ENCODE measurements around the gene CRP. TPM values are rescaled to one million over a fixed set of nuclear protein-coding genes. Genes with fewer than 3 reads are reported as not detected.
"Not testable (repeated sequence)": the region's sequence is repeated elsewhere in the genome, so short reads cannot be mapped to it uniquely, and the experiment has no call there.

Gene CRP
- total and polyA plus RNA-seq, 7 experiments from 2014 or later = not detected

DNA sequence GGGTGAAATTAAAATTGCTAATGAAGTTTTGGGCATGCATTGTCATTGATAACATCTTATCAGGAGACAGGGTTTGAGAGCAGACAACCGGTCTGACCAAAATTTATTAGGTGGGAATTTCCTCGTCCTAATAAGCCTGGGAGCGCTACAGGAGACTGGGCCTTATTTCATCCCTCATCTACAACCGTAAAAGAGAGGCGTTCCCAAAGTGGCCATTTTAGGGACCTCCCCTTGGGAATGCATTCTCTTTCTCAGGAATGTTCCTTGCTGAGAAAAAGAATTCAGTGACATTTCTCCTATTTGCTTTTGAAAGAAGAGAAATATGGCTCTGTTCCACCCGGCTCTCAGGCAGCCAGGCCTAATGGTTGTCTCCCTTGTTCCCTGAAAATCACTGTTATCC is 8.8 kb upstream of the CRP start:
- POLR2A ChIA-PET; H3K36me3 Mint-ChIP-seq; H3K4me1 Mint-ChIP-seq; H3K36me3 ChIP-seq (ENCODE audit: control insufficient read depth in 2 of 3, insufficient read depth in 3 of 3, low read length in 3 of 3); ATAC-seq; H3K27ac ChIP-seq (ENCODE audit: low read depth, low read length); CTCF ChIA-PET; H3K4me3 ChIP-seq (ENCODE audit: low read length); intact Hi-C loops (cut with micrococcal nuclease); H3K4me1 ChIP-seq (ENCODE audit: control insufficient read depth in 2 of 2, insufficient read depth in 2 of 2, low read length in 2 of 2); H3K4me3 Mint-ChIP-seq; H3K27me3 ChIP-seq (ENCODE audit: control insufficient read depth in 2 of 2, insufficient read depth in 2 of 2, low read length in 2 of 2); DNase-seq; H3K27ac Mint-ChIP-seq: not testable (repeated sequence)
- Mint-ChIP-seq H3K9me3 (peaks cover 7 to 62% (median 36%) of the 10 kb centered on the region in 11 donors), H3K27me3 (peaks cover 3 to 38% (median 33%) of the 10 kb centered on the region in 5 donors)
- H3K9me3 ChIP-seq (ENCODE audit: control insufficient read depth in 2 of 3, low read length in 3 of 3) = peaks cover 0 to 15% (median 3%) of the 10 kb centered on the region in 3 experiments

- no peaks in the 10 kb centered on the region for H3K27me3 ChIP-seq (ENCODE audit: control insufficient read depth in 2 of 2, insufficient read depth in 2 of 2, low read length in 2 of 2)
- Mint-ChIP-seq H3K36me3 (peaks cover 0 to 5% (median 0%) of the 10 kb centered on the region in 5 donors), H3K4me3 (no peak overlapping the region), H3K27ac (no peak overlapping the region), H3K4me1 (no peaks in the 10 kb centered on the region), H3K9me3 (peaks cover 11 to 72% (median 45%) of the 10 kb centered on the region in 11 donors), H3K27me3 (peaks cover 0 to 44% (median 31%) of the 10 kb centered on the region in 5 donors)
- no peaks in the 10 kb centered on the region for H3K36me3 ChIP-seq (ENCODE audit: control insufficient read depth in 2 of 3, insufficient read depth in 3 of 3, low read length in 3 of 3)
- H3K9me3 ChIP-seq (ENCODE audit: control insufficient read depth in 2 of 3, low read length in 3 of 3) = peaks cover 0 to 16% (median 3%) of the 10 kb centered on the region in 3 experiments
- no peak overlapping the region for H3K27ac ChIP-seq (ENCODE audit: low read depth, low read length)
- intact Hi-C loops (cut with micrococcal nuclease) = no loop called here
- H3K4me3 ChIP-seq (ENCODE audit: low read length) = no peak overlapping the region
- DNase-seq (no peak), ATAC-seq (no peak)
- H3K4me1 ChIP-seq (ENCODE audit: control insufficient read depth in 2 of 2, insufficient read depth in 2 of 2, low read length in 2 of 2) = no peaks in the 10 kb centered on the region
- ChIA-PET POLR2A (no interaction called here), CTCF (no interaction called here)
These were observed 5.6 kb upstream of the CRP start for GRCh38 chr1:159719990-159720389.

DNA sequence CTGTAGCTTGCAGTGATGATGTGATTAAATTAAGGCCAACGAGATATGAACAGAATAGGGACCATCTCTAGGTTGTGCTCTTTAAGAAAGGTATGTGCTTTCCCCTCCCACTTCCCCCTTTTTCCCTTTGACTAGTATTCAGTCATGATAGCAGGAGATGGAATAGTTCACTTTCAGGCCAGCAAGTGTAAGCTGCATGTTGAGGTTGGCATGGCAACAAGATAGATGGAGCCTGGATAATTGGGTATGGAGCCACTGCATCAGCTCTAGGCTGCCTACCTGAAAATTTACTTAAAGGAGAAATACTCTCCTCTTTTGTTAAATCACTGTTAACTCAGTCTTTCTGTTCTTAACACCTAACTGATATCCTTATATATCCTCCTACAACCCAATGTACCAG is 1.5 kb upstream of the CRP start:
- ChIA-PET POLR2A (no interaction called here), CTCF (no interaction called here)
- H3K4me3 ChIP-seq (ENCODE audit: low read length) = no peak overlapping the region
- ATAC-seq (no peak), DNase-seq (no peak)
- Mint-ChIP-seq H3K36me3 (peaks cover 0 to 2% (median 0%) of the 10 kb centered on the region in 5 donors), H3K9me3 (peaks cover 6 to 37% (median 21%) of the 10 kb centered on the region in 11 donors), H3K4me1 (no peaks in the 10 kb centered on the region), H3K27me3 (peaks cover 0 to 49% (median 35%) of the 10 kb centered on the region in 5 donors), H3K27ac (no peak overlapping the region), H3K4me3 (no peak overlapping the region)
- intact Hi-C loops (cut with micrococcal nuclease) = no loop called here
- H3K9me3 ChIP-seq (ENCODE audit: control insufficient read depth in 2 of 3, low read length in 3 of 3) = peaks cover 0 to 4% (median 0%) of the 10 kb centered on the region in 3 experiments
- no peaks in the 10 kb centered on the region for H3K27me3 ChIP-seq (ENCODE audit: control insufficient read depth in 2 of 2, insufficient read depth in 2 of 2, low read length in 2 of 2)
- no peak overlapping the region for H3K27ac ChIP-seq (ENCODE audit: low read depth, low read length)
- no peaks in the 10 kb centered on the region for H3K36me3 ChIP-seq (ENCODE audit: control insufficient read depth in 2 of 3, insufficient read depth in 3 of 3, low read length in 3 of 3)
- H3K4me1 ChIP-seq (ENCODE audit: control insufficient read depth in 2 of 2, insufficient read depth in 2 of 2, low read length in 2 of 2) = no peaks in the 10 kb centered on the region

DNA sequence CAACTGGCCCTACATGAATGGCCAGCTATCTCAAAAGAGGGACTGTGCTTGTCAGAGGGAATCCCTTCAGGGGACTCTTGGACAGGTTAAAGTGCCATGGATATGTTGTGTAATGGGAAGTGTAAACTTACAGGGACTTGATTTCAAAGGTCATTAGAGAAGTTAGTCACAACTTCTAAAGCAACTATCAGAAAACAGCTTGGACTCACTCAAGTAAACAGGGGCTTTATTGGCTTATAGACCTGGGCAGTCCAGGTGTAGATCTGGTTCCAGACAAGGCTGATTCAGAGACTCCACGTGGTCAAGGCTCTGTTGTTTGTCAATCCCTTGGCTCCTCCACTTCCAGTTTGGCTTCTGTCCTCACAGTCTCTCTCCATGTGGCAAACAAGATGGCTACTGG is 2.3 kb downstream of the CRP start:
- no peak for DNase-seq
- Histone ChIP-seq H3K4me1 (ENCODE audit: control insufficient read depth in 2 of 2, insufficient read depth in 2 of 2, low read length in 2 of 2) (no peaks in the 10 kb centered on the region), H3K4me3 (ENCODE audit: low read length) (no peak overlapping the region), H3K27me3 (ENCODE audit: control insufficient read depth in 2 of 2, insufficient read depth in 2 of 2, low read length in 2 of 2) (no peaks in the 10 kb centered on the region), H3K36me3 (ENCODE audit: control insufficient read depth in 2 of 3, insufficient read depth in 3 of 3, low read length in 3 of 3) (no peaks in the 10 kb centered on the region), H3K27ac (ENCODE audit: low read depth, low read length) (no peak overlapping the region), H3K9me3 (ENCODE audit: control insufficient read depth in 2 of 3, low read length in 3 of 3) (no peaks in the 10 kb centered on the region)
- H3K36me3 Mint-ChIP-seq = no peaks in the 10 kb centered on the region
- no peak for ATAC-seq
- no peak overlapping the region for H3K27ac Mint-ChIP-seq
- H3K4me1 Mint-ChIP-seq = no peaks in the 10 kb centered on the region
- peaks cover 0 to 3% (median 0%) of the 10 kb centered on the region in 11 donors for H3K9me3 Mint-ChIP-seq
- POLR2A ChIA-PET = no interaction called here
- H3K27me3 Mint-ChIP-seq = peaks cover 0 to 26% (median 17%) of the 10 kb centered on the region in 5 donors
- CTCF ChIA-PET = no interaction called here
- intact Hi-C loops (cut with micrococcal nuclease) = no loop called here
- H3K4me3 Mint-ChIP-seq = no peak overlapping the region

DNA sequence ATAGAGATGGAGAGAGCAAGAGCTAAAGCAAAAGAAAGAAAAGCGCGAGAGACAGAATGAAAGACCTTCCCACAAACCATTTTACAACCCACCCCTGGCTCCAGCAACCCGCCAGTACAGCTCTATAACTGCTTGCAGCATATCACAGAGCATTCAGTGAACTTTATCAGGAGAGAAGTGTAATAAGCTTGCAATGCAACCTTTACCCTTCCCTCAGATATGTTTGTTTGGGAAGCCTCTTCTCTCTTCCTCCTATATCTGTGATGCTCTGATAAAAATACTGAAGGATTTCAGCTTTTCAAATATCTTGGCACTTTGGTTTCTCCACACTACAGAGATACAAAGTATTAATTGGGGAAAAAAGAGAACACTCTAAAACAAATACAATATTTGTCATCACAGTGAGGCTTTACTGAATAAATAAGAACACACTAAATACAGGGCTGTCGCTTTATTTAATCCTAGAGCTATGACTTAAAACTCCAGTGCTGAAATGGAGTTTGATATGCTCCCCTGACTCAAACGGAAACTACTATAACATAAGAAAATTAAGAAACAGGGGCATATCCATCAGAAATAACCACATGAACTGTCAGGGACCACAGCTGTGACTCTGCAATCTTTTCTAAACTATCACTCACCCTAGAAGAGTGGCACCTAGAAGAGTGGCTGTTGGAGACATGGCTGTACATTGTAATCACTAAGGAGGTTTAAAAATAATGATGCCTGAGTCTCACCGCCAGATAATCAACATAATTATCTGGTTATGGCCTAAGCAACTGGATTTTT is 6.7 kb downstream of the CRP start:
- Histone ChIP-seq H3K27ac (ENCODE audit: low read depth, low read length) (no peak overlapping the region), H3K36me3 (ENCODE audit: control insufficient read depth in 2 of 3, insufficient read depth in 3 of 3, low read length in 3 of 3) (no peaks in the 10 kb centered on the region), H3K4me1 (ENCODE audit: control insufficient read depth in 2 of 2, insufficient read depth in 2 of 2, low read length in 2 of 2) (no peaks in the 10 kb centered on the region), H3K4me3 (ENCODE audit: low read length) (no peak overlapping the region), H3K9me3 (ENCODE audit: control insufficient read depth in 2 of 3, low read length in 3 of 3) (no peaks in the 10 kb centered on the region), H3K27me3 (ENCODE audit: control insufficient read depth in 2 of 2, insufficient read depth in 2 of 2, low read length in 2 of 2) (no peaks in the 10 kb centered on the region)
- Mint-ChIP-seq H3K9me3 (peaks cover 0 to 1% (median 0%) of the 10 kb centered on the region in 11 donors), H3K4me3 (no peak overlapping the region), H3K4me1 (no peaks in the 10 kb centered on the region), H3K27ac (no peak overlapping the region), H3K36me3 (no peaks in the 10 kb centered on the region), H3K27me3 (peaks cover 0 to 10% (median 0%) of the 10 kb centered on the region in 5 donors)
- intact Hi-C loops (cut with micrococcal nuclease) = no loop called here
- no peak for ATAC-seq
- no peak for DNase-seq
- POLR2A ChIA-PET = no interaction called here
- CTCF ChIA-PET = no interaction called here

GRCh38 chr1:159705904-159706256 is 8.5 kb downstream of the CRP start:
- DNase-seq = no peak
- no peaks in the 10 kb centered on the region for H3K36me3 Mint-ChIP-seq
- no peaks in the 10 kb centered on the region for H3K27me3 ChIP-seq (ENCODE audit: control insufficient read depth in 2 of 2, insufficient read depth in 2 of 2, low read length in 2 of 2)
- H3K27ac ChIP-seq (ENCODE audit: low read depth, low read length) = no peak overlapping the region
- intact Hi-C loops (cut with micrococcal nuclease) = no loop called here
- no peak overlapping the region for H3K4me3 ChIP-seq (ENCODE audit: low read length)
- no peaks in the 10 kb centered on the region for H3K4me1 Mint-ChIP-seq
- no peak overlapping the region for H3K27ac Mint-ChIP-seq
- H3K9me3 ChIP-seq (ENCODE audit: control insufficient read depth in 2 of 3, low read length in 3 of 3) = no peaks in the 10 kb centered on the region
- H3K27me3 Mint-ChIP-seq = peaks cover 0 to 12% (median 0%) of the 10 kb centered on the region in 5 donors
- peaks cover 0 to 1% (median 0%) of the 10 kb centered on the region in 11 donors for H3K9me3 Mint-ChIP-seq
- H3K4me1 ChIP-seq (ENCODE audit: control insufficient read depth in 2 of 2, insufficient read depth in 2 of 2, low read length in 2 of 2) = no peaks in the 10 kb centered on the region
- no peaks in the 10 kb centered on the region for H3K36me3 ChIP-seq (ENCODE audit: control insufficient read depth in 2 of 3, insufficient read depth in 3 of 3, low read length in 3 of 3)
- ATAC-seq = no peak
- ChIA-PET POLR2A (no interaction called here), CTCF (no interaction called here)
- no peak overlapping the region for H3K4me3 Mint-ChIP-seq

DNA sequence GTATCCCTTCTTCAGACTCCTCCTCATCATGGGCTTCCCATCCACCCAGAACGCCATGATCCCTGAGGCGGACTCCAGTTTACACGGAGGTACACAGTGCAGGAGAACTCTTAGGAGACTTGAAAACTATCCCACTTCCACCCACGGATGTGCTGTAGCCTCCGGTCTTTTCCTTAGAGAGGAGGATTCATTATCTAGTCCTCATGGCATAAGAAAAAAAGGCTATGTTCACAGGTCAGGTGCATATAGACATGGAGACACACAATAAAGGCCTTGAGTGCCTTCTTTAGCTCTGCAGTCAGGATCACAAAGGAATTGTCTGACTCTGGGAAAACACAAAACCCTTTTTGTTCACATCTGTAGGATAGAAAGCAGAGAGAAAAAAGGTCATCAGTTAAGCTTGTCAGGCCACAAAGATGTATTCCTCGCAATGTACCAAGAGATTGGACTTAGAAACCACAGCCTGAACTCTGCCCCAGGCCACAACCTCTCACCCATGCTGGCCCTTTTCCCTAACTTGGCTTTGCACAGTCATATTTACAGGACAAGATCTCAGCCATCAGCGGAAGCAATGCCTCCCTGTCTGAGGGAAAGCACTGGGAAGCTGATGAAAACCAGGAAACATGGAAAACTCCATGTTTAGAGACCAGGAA is 9.0 kb downstream of the CRP start:
- Histone ChIP-seq H3K4me1 (ENCODE audit: control insufficient read depth in 2 of 2, insufficient read depth in 2 of 2, low read length in 2 of 2) (no peaks in the 10 kb centered on the region), H3K9me3 (ENCODE audit: control insufficient read depth in 2 of 3, low read length in 3 of 3) (no peaks in the 10 kb centered on the region), H3K27me3 (ENCODE audit: control insufficient read depth in 2 of 2, insufficient read depth in 2 of 2, low read length in 2 of 2) (no peaks in the 10 kb centered on the region), H3K4me3 (ENCODE audit: low read length) (no peak overlapping the region), H3K27ac (ENCODE audit: low read depth, low read length) (no peak overlapping the region), H3K36me3 (ENCODE audit: control insufficient read depth in 2 of 3, insufficient read depth in 3 of 3, low read length in 3 of 3) (no peaks in the 10 kb centered on the region)
- Mint-ChIP-seq H3K36me3 (no peaks in the 10 kb centered on the region), H3K4me3 (no peak overlapping the region), H3K4me1 (peaks cover 0 to under 1% (median 0%) of the 10 kb centered on the region in 7 donors), H3K27me3 (peaks cover 0 to 12% (median 0%) of the 10 kb centered on the region in 5 donors), H3K27ac (no peak overlapping the region), H3K9me3 (peaks cover 0 to 1% (median 0%) of the 10 kb centered on the region in 11 donors)
- ATAC-seq (no peak), DNase-seq (no peak)
- ChIA-PET POLR2A (no interaction called here), CTCF (no interaction called here)
- intact Hi-C loops (cut with micrococcal nuclease) = no loop called here

Measured in naive thymus-derived CD4-positive, alpha-beta T cell (primary cell).